ENCODE measurements around the gene C11orf52.

- TF ChIP-seq CTCF (conservative IDR thresholded peaks at IDR 0.05 in 1 of 2, IDR thresholded peaks at IDR 0.05 in 1 of 2; ENCODE audit: extremely low read depth in 1 of 2, insufficient read depth in 1 of 2, low read depth in 1 of 2, low read length in 2 of 2) (peak in 1 of 2 donors; percentile 14), EZH2 (IDR thresholded peaks at IDR 0.05; ENCODE audit: borderline replicate concordance, low read length) (no peak)
Measured at GRCh38 chr11:111918390-111919256, at the start of gene C11orf52.

Measured in mammary epithelial cell (primary cell).